IPS-15b (cell line): ENCODE measurements around the gene KCTD16.

ENCODE experiments used
- H3K27me3 ChIP-seq: one replicate; pipeline ENCODE4 v1.6.1; 2013; ENCODE audit warnings: low read length; ENCODE audit not compliant: control insufficient read depth, insufficient read depth
- H3K36me3 ChIP-seq: one replicate; pipeline ENCODE4 v1.6.1; 2013; ENCODE audit warnings: low read length; ENCODE audit not compliant: control insufficient read depth, insufficient read depth
- H3K4me1 ChIP-seq: one replicate; pipeline ENCODE4 v1.6.1; 2013; ENCODE audit warnings: mild to moderate bottlenecking, low read length; ENCODE audit not compliant: control insufficient read depth, insufficient read depth
- H3K4me3 ChIP-seq: one replicate; pipeline ENCODE4 v1.5.1; 2013; ENCODE audit warnings: low read depth, low read length
- H3K9ac ChIP-seq: one replicate; pipeline ENCODE4 v1.6.1; 2013; ENCODE audit warnings: low read depth, mild to moderate bottlenecking, low read length
- H3K9me3 ChIP-seq: one replicate; pipeline ENCODE4 v1.6.1; 2013; ENCODE audit warnings: mild to moderate bottlenecking, low read length; ENCODE audit not compliant: control insufficient read depth, insufficient read depth

Gene KCTD16

GRCh38 chr5:144307736-144308135 is 137.1 kb downstream of the KCTD16 start:
- Histone ChIP-seq H3K9me3 (no peaks in the 10 kb centered on the region), H3K9ac (no peak overlapping the region), H3K4me1 (peaks cover 2% of the 10 kb centered on the region), H3K27me3 (no peaks in the 10 kb centered on the region), H3K4me3 (no peak overlapping the region), H3K36me3 (no peaks in the 10 kb centered on the region)

- Histone ChIP-seq H3K9ac (no peak overlapping the region), H3K4me1 (peaks cover 2% of the 10 kb centered on the region), H3K36me3 (no peaks in the 10 kb centered on the region), H3K27me3 (no peaks in the 10 kb centered on the region), H3K4me3 (no peak overlapping the region), H3K9me3 (no peaks in the 10 kb centered on the region)
These were observed 137.5 kb downstream of the KCTD16 start for GRCh38 chr5:144308174-144308573.

- Histone ChIP-seq H3K4me3 (no peak overlapping the region), H3K4me1 (no peaks in the 10 kb centered on the region), H3K9ac (no peak overlapping the region), H3K36me3 (no peaks in the 10 kb centered on the region), H3K9me3 (no peaks in the 10 kb centered on the region), H3K27me3 (no peaks in the 10 kb centered on the region)
These were observed 138.4 kb downstream of the KCTD16 start for GRCh38 chr5:144308906-144309670.

GRCh38 chr5:144310621-144311020 is 139.9 kb downstream of the KCTD16 start:
- H3K4me1 ChIP-seq = no peaks in the 10 kb centered on the region
- no peak overlapping the region for H3K4me3 ChIP-seq
- no peaks in the 10 kb centered on the region for H3K9me3 ChIP-seq
- no peak overlapping the region for H3K9ac ChIP-seq
- no peaks in the 10 kb centered on the region for H3K36me3 ChIP-seq
- no peaks in the 10 kb centered on the region for H3K27me3 ChIP-seq

GRCh38 chr5:144313147-144313726 is 142.6 kb downstream of the KCTD16 start:
- Histone ChIP-seq H3K27me3 (no peaks in the 10 kb centered on the region), H3K9me3 (no peaks in the 10 kb centered on the region), H3K9ac (no peak overlapping the region), H3K36me3 (no peaks in the 10 kb centered on the region), H3K4me1 (peaks cover 5% of the 10 kb centered on the region), H3K4me3 (no peak overlapping the region)

GRCh38 chr5:144315026-144315425 is 144.4 kb downstream of the KCTD16 start:
- Histone ChIP-seq H3K9ac (no peak overlapping the region), H3K4me3 (no peak overlapping the region), H3K4me1 (peaks cover 13% of the 10 kb centered on the region), H3K27me3 (no peaks in the 10 kb centered on the region), H3K9me3 (no peaks in the 10 kb centered on the region), H3K36me3 (no peaks in the 10 kb centered on the region)

GRCh38 chr5:144315994-144316634 is 145.4 kb downstream of the KCTD16 start:
- Histone ChIP-seq H3K27me3 (no peaks in the 10 kb centered on the region), H3K9me3 (no peaks in the 10 kb centered on the region), H3K9ac (no peak overlapping the region), H3K4me1 (peaks cover 13% of the 10 kb centered on the region), H3K36me3 (no peaks in the 10 kb centered on the region), H3K4me3 (no peak overlapping the region)

GRCh38 chr5:144318011-144318410 is 147.3 kb downstream of the KCTD16 start:
- no peaks in the 10 kb centered on the region for H3K9me3 ChIP-seq
- H3K27me3 ChIP-seq = no peaks in the 10 kb centered on the region
- peaks cover 13% of the 10 kb centered on the region for H3K4me1 ChIP-seq
- no peak overlapping the region for H3K4me3 ChIP-seq
- H3K9ac ChIP-seq = no peak overlapping the region
- no peaks in the 10 kb centered on the region for H3K36me3 ChIP-seq

GRCh38 chr5:144318460-144318859 is 147.8 kb downstream of the KCTD16 start:
- Histone ChIP-seq H3K27me3 (no peaks in the 10 kb centered on the region), H3K4me1 (peaks cover 13% of the 10 kb centered on the region), H3K36me3 (no peaks in the 10 kb centered on the region), H3K9ac (no peak overlapping the region), H3K4me3 (no peak overlapping the region), H3K9me3 (no peaks in the 10 kb centered on the region)

GRCh38 chr5:144323181-144323580 is 152.5 kb downstream of the KCTD16 start:
- H3K36me3 ChIP-seq = no peaks in the 10 kb centered on the region
- no peaks in the 10 kb centered on the region for H3K27me3 ChIP-seq
- no peaks in the 10 kb centered on the region for H3K9me3 ChIP-seq
- no peak overlapping the region for H3K9ac ChIP-seq
- no peak overlapping the region for H3K4me3 ChIP-seq
- H3K4me1 ChIP-seq = peaks cover 8% of the 10 kb centered on the region

GRCh38 chr5:144325532-144325931 is 154.9 kb downstream of the KCTD16 start:
- no peaks in the 10 kb centered on the region for H3K36me3 ChIP-seq
- no peaks in the 10 kb centered on the region for H3K4me1 ChIP-seq
- no peak overlapping the region for H3K4me3 ChIP-seq
- no peaks in the 10 kb centered on the region for H3K27me3 ChIP-seq
- no peak overlapping the region for H3K9ac ChIP-seq
- no peaks in the 10 kb centered on the region for H3K9me3 ChIP-seq

GRCh38 chr5:144328494-144328893 is 157.8 kb downstream of the KCTD16 start:
- Histone ChIP-seq H3K9ac (no peak overlapping the region), H3K9me3 (no peaks in the 10 kb centered on the region), H3K36me3 (no peaks in the 10 kb centered on the region), H3K27me3 (no peaks in the 10 kb centered on the region), H3K4me3 (no peak overlapping the region), H3K4me1 (no peaks in the 10 kb centered on the region)
